ENCODE data around the gene LASP1.

Gene LASP1

GRCh38 chr17:38889745-38890409, 20.0 kb downstream of the LASP1 start:
- DNase-seq, result no peak

GRCh38 chr17:38890410-38890746, 20.5 kb downstream of the LASP1 start:
- no peak for DNase-seq

- no peak for DNase-seq
Observed at GRCh38 chr17:38891441-38891840, 21.6 kb downstream of the LASP1 start.

- DNase-seq, result no peak
Observed at GRCh38 chr17:38892083-38892482, 22.2 kb downstream of the LASP1 start.

- no peak for DNase-seq
Observed at GRCh38 chr17:38892620-38893019, 22.8 kb downstream of the LASP1 start.

GRCh38 chr17:38893113-38893512, 23.3 kb downstream of the LASP1 start:
- DNase-seq, result no peak

GRCh38 chr17:38893607-38894006, 23.7 kb downstream of the LASP1 start:
- DNase-seq, result no peak

- no peak for DNase-seq
Observed at GRCh38 chr17:38894276-38894675, 24.4 kb downstream of the LASP1 start.

- no peak for DNase-seq
Observed at GRCh38 chr17:38896346-38896954, 26.6 kb downstream of the LASP1 start.

- peak; percentile 61 for DNase-seq
Observed at GRCh38 chr17:38897176-38897575, 27.3 kb downstream of the LASP1 start.

GRCh38 chr17:38897671-38898290, 27.9 kb downstream of the LASP1 start:
- no peak for DNase-seq

GRCh38 chr17:38898291-38898679, 28.4 kb downstream of the LASP1 start:
- no peak for DNase-seq

- no peak for DNase-seq
Observed at GRCh38 chr17:38898812-38899348, 29.0 kb downstream of the LASP1 start.

GRCh38 chr17:38899421-38899820, 29.6 kb downstream of the LASP1 start:
- DNase-seq, result no peak

- DNase-seq, result no peak
Observed at GRCh38 chr17:38900978-38901656, 31.3 kb downstream of the LASP1 start.

GRCh38 chr17:38903404-38903803, 33.5 kb downstream of the LASP1 start:
- DNase-seq, result no peak

GRCh38 chr17:38904892-38905291, 35.0 kb downstream of the LASP1 start:
- no peak for DNase-seq

- no peak for DNase-seq
Observed at GRCh38 chr17:38905375-38905774, 35.5 kb downstream of the LASP1 start.

GRCh38 chr17:38906460-38907228, 36.8 kb downstream of the LASP1 start:
- DNase-seq, result no peak

- DNase-seq, result no peak
Observed at GRCh38 chr17:38907930-38908675, 38.2 kb downstream of the LASP1 start.

- DNase-seq, result no peak
Observed at GRCh38 chr17:38908676-38909181, 38.9 kb downstream of the LASP1 start.

- no peak for DNase-seq
Observed at GRCh38 chr17:38910325-38910724, 40.5 kb downstream of the LASP1 start.
